Stimulated activated CD8-positive, alpha-beta memory T cell treated with anti-CD3 and anti-CD28 coated beads, Interleukin-7, amount 100 ng/mL, for 24 hours (primary cell): ENCODE results near the gene GTF3C5.
"Not testable (repeated sequence)": the region's sequence is repeated elsewhere in the genome, so short reads cannot be mapped to it uniquely, and the experiment has no call there.

Experiments used
- DNase-seq: peaks from one replicate; pipeline ENCODE4 v3.0.0-alpha.2; 2020; ENCODE audit warnings: low read depth

Gene GTF3C5

DNA sequence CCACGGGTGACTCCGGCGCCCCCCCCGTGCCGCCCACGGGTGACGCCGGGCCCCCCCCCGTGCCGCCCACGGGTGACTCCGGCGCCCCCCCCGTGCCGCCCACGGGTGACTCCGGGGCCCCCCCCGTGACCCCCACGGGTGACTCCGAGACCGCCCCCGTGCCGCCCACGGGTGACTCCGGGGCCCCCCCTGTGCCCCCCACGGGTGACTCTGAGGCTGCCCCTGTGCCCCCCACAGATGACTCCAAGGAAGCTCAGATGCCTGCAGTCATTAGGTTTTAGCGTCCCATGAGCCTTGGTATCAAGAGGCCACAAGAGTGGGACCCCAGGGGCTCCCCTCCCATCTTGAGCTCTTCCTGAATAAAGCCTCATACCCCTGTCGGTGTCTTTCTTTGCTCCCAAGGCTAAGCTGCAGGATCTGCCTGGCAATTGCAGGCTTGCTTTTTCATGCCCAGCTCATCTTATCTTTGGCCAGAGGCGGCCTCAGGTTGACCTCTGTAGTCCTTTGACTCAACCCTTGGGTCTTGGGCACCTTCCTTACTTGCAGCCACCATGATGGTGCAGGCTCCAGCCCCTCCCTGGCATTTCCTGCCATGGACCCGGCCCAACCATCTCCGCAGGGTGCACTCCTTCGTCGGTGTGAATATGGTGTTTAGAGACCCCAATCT lies 40.8 kb downstream of the GTF3C5 start:
- no peak for DNase-seq

DNA sequence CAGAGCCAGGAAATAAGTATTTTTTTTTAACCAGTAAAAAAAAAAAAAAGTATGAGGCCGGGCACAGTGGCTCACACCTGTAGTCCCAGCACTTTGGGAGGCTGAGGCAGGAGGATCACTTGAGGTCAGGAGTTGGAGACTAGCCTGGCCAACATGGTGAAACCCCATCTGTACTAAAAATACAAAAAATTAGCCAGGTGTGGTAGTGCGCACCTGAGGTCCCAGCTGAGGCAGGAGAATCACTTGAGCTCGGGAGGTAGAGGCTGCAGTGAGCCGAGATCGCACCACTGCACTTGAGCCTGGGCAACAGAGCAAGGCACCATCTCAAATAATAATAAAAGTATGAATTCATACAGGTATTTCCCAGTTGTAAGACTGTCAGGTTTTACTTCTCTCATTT lies 41.4 kb downstream of the GTF3C5 start:
- DNase-seq = not testable (repeated sequence)

DNA sequence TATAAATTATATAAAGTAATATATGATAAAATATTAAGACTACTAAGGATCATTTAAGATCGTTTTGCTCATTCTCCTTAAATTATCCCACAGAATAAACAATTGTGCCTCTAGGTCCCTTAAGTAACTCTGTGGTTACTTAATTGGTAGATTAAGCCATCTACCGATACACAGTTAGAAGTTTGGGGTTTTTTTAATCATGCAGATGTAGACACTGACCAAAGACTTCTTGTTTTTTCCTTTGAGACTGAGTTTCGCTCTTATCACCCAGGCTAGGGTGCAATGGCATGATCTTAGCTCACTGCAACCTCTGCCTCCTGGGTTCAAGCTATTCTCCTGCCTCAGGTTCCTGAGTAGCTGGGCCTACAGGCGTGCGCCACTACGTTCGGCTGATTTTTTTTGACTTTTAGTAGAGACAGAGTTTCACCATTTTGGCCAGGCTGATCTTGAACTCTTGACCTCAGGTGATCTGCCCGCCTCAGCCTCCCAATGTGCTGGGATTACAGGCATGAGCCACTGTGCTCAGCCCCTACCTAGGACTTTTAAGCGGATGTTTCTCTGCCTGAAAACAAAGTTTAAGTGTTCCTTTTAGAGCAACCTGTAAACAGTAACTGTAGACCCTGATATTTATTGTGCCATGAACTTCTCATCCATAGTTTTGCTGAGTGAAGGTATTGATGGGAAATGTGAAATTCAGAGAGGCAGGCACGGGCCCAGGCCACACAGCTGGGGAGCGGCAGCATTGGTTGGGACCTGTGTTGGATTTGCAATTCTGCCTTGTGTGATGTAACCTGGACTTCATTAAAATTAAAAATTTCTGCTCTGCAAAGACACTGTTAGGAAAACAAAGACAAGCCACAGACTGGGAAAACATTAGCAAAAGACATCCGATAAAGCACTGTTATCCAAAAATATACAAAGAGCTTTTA lies 42.6 kb downstream of the GTF3C5 start:
- no peak for DNase-seq

DNA sequence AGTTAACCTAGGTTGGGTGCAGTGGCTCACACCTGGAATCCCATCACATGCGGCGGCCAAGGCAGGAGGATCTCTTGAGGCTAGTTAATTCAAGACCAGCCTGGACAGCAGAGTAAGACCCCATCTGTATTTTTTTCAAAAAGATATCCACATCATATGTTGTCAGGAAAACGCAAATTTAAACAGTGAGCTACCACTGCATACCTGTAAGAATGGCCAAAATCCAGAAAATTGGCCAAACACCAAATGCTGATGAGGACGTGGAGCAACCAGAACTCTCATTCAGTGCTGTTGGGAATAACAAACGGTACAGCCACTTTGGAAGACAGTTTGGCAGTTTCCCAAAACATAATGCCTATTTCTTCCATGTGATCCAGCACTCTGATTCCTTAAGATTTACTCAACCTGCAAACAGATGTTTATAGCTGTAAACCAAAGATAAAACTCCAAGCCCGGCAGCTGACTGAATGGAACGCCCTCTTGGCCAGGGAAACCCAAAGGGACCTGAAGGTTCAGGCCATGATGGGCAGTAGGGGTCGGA lies 43.4 kb downstream of the GTF3C5 start:
- DNase-seq = no peak

DNA sequence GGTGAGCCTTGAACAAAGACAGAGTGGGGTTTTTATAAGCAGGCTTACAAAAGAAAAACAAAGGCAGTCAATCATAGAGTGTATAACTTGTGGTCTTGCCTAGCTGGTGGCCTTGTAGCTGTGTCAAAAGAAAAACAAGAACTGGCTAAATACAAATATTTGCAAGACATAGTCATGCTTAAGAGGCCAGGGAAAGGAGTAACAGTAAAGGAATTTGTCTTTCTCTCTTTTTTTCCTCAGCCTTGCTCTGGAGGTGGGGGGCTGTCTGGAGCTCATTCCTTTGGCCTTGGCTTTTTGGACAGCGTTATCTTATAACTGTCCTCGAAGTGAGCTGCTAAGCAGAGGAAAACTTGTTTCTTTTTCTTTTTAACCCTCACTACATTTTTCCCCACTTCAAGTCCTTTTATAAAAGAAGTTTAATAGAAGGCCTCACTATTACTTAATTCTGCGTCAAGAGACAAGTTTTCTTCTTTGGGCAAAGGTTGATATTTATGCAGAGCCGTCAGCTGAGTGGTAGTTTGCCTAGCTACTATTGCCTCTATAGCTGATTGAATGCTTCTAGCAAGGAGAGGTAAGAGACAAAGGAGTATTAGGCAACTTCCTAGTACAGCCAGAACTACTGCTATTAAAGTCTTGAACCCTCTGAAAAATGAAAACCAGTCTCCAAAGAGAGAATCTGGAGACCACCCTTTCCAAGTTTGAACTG lies 45.3 kb downstream of the GTF3C5 start:
- no peak for DNase-seq

DNA sequence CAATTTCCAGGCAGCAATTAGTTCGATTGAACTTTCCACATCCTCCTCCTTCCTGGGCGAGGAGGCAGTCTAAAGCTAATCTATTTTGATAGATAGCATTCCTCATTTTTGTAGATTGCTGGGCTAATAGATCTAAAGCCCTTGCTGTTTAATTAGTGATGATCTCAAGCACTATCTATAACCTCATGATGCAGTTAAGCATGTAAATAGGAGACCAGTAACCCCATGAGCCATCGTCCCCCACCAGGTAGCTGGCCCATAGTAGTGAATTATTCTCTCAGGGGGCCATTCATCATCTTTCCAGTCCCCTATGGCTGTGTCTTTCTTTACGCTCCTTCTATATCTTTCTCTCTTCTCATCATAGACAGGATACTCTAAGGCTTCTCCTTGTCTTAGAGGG lies 45.9 kb downstream of the GTF3C5 start:
- no peak for DNase-seq

DNA sequence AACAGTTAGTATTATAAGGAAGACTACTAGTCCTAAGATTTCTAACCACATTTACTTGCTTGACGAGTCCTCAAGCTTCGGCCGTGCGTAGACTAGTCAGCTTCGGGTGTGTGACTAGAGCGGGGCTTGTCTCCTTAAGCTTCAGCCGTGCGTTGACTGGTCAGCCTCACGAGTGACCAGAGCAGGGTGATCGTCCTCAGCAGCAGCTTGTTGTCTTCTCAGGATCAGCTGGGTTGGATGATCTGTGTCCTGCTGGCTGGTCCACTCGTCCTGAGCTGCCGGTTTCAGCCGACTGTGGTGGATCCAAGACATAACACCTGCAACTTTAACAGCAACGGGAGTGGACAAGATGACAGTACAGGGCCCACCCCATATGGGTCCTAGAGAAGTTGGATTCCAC lies 47.7 kb downstream of the GTF3C5 start:
- DNase-seq = no peak

DNA sequence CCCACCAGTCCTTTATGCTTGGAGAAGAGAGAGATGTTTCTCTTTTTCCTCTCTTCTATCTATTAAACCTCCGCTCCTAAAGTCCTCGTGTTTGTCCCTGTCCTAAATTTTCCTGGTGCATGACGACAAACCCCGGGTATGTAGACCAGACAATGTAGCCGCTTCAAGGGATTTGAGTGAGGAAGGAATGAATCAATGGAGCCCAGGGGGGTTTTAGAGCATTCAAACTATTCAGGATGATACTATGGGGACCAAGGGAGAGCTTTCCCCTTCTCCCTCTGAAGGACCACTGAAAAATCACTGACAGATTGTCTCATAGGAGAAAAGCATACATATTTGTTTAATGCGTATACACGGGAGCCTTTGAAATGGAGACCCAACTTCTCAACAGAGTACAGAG lies 49.4 kb downstream of the GTF3C5 start:
- no peak for DNase-seq

DNA sequence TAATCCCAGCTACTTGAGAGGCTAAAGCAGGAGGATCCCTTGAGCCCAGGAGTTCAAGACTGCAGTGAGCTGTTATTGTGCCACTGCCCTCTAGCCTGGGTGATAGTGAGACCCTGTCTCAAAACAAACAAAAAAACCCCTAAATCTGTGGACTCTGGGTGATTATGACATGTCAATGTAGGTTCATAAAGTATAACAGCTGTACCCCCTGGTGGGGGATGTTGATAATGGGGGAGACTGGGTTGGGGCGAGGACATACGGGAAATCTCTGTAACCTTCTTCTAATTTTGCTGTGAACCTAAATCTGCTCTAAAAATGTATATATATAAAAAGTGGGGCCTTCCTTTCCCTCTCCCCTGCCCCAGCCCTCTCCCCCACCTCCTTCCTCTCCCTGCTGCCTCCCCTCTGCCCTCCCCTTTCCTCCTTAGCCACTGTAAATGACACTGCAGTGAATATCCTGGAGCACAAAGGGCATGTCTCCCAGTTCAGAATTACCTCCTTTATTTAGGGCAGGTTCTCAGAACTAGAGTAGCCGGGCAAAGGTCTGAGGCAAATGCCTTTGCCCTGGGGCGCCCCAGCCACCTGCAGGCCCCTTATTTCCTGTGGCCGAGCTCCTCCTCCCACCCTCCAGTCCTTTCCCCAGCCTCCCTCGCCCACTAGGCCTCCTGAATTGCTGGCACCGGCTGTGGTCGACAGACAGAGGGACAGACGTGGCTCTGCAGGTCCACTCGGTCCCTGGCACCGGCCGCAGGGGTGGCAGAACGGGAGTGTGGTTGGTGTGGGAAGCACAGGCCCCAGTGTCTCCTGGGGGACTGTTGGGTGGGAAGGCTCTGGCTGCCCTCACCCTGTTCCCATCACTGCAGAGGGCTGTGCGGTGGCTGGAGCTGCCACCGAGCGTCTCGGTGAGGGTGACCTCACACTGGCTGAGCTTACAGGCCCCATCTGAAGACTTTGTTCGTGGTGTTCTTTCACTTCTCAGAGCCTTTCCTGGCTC lies 50.3 kb downstream of the GTF3C5 start:
- DNase-seq = not testable (repeated sequence)

DNA sequence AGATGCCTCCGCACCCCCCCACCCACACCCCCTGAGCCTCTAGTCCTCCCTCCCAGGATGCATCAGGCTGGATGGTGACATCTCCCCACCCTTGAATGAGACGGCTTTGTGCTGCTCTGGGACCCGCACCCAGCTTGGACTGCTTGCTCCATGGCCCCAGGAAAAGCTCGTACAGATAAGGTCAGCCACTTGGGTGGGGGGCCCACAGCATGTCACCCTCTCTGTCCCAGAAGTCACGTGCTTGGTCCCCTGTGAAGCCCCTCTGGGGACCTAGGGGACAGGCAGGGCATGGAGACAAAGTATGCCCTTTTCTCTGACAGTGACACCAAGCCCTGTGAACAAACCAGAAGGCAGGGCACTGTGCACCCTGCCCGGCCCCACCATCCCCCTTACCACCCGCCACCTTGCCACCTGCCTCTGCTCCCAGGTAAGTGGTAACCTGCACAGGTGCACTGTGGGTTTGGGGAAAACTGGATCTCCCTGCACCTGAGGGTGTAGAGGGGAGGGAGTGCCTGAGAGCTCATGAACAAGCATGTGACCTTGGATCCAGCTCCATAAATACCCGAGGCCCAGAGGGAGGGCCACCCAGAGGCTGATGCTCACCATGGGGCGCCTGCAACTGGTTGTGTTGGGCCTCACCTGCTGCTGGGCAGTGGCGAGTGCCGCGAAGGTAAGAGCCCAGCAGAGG lies 51.3 kb downstream of the GTF3C5 start:
- not testable (repeated sequence) for DNase-seq

DNA sequence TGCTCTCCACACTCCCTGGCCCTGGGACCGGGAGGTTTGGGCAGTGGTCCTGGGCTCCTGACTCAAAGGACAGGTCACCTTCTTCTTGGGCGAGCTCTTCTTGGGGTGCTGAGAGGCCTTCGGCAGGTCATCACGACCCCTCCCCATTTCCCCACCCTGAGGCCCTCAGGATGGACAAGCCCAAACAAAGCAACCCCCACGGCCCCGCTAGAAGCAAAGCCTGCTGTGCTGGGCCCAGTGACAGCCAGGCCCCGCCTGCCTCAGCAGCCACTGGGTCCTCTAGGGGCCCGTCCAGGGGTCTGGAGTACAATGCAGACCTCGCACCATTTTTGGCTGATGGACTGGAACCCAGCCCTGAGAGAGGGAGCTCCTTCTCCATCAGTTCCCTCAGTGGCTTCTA lies 52.9 kb downstream of the GTF3C5 start:
- DNase-seq = not testable (repeated sequence)

DNA sequence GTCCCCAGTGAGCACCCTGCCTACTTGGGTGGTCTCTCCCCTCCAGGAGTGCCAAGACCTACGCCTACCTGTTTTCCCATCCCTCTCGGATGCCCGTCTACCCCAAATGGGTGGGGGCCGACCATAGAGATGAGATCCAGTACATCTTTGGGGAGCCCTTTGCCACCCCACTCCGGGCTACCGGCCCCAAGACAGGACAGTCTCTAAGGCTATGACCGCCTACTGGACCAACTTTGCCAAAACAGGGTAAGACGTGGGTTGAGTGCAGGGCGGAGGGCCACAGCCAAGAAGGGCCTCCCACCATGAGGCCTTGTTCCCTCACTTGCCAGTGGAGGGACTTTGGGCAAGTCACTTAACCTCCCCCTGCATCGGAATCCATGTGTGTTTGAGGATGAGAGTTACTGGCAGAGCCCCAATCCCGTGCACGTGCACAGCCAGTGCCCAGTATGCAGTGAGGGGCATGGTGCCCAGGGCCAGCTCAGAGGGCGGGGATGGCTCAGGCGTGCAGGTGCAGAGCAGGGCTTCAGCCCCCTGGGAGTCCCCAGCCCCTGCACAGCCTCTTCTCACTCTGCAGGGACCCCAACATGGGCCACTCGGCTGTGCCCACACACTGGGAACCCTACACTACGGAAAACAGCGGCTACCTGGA lies 55.5 kb downstream of the GTF3C5 start:
- DNase-seq = not testable (repeated sequence)

DNA sequence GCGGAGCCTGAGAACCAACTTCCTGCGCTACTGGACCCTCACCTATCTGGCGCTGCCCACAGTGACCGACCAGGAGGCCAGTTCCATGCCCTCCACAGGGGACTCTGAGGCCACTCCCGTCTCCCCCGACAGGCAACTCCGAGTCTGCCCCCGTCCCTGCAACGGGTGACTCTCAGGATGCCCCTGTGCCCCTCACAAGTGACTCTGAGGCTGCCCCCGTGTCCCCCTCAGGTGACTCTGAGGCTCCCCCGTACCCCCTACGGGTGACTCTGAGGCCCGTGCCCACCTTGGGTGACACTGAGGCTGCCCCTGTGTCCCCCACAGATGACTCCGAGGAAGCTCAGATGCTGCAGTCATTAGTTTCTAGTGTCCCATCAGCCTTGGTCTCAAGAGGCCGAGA lies 56.1 kb downstream of the GTF3C5 start:
- DNase-seq = no peak

DNA sequence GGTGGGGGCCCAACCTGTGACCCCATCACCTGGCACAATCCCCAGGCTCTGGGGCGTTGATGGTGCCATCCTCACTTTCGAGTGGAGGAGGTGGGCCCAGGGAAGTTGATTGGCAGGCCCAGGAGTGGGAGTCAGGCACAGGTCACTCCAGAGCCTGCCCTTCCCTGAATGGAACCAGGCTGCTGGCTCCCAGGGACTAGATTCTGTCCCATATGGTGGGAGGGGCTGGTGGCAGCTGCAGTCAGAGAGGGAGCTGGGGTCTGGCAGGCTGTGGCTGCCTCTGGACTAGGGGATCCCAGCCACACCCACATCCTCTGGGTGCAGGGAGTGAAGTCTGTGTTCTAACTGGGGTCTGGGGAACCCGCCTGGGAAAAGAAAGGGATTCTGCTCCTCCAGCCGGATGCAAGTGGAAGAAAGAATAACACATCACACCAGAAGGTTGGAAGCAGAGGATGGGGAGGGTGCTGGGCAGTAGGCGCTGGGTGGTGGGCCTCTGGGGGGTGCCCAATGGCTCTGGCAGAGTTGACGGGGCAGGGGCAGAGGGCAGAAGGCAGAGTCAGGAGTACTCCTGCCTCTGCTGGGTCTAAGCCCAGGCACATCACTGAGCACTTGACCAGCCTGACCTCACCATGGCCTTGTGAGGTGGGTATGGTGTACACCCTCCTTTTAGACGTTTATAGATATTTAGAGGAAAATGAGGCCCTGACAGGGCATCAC lies 56.8 kb downstream of the GTF3C5 start:
- DNase-seq = no peak

DNA sequence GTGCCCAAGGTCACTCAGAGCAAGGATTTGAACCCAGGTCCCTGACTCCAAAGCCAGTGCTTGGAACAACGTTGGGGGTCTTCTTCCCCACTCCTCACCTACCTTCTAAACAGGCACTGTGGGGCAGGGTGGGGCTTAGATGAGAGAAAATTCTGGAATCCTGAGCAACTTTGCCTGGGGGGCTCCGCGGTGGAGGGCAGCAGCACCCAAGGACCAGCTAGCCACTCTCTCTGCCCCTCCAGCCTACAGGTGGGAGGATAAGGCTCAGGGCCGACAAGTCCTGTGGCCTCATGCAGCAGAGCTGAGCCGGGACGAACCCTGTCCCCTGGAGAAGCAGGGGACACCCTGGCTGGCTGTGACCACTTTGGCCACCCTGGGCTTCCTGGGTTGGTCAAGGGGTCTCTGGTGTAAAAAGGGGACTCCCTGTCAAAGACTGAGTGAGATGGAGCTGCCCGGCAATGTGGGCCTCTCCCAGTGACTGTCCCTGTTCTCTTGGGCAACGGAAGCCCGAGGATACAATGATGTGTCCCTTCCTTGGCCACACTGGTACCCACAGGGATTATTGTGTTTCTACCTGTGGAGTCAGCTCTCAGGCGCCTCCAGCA lies 57.5 kb downstream of the GTF3C5 start:
- no peak for DNase-seq

DNA sequence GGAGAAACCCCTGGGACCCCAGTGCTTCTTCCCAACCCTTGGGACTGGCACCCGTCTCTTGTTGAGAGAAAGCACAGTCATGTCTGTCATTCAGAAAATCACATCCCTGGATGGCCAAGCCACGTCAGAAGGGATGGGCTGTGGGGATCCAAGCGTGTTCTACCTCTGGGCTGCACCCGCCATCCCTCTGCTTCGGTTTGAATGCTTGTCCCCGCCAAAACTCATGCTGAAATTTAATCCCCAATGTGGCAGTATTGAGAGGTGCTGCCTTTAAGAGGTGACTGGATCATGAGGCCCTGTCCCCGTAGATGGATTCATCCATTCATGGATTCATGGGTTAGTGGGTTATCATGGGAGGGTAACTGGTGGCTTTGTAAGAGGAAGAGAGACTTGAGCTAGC lies 58.0 kb downstream of the GTF3C5 start:
- DNase-seq = no peak

DNA sequence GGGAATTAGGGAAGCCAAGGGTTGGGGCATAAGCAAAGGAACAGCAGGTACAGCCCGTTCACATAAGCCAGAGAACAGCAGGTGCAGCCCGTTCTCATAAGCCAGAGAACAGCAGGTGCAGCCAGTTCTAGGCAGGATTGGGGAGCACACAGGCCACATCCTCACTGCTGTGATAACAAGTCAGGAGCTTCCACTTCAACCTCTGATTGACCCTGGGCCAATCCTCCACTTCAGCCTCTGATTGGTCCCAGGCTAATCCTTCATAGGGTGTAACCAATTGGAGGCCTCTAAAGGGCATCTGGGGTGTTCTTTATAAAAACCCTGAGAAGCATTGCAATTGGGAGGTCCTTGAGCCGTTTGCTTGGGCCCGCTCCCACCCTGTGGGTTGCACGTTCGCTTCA lies 58.5 kb downstream of the GTF3C5 start:
- DNase-seq = no peak

DNA sequence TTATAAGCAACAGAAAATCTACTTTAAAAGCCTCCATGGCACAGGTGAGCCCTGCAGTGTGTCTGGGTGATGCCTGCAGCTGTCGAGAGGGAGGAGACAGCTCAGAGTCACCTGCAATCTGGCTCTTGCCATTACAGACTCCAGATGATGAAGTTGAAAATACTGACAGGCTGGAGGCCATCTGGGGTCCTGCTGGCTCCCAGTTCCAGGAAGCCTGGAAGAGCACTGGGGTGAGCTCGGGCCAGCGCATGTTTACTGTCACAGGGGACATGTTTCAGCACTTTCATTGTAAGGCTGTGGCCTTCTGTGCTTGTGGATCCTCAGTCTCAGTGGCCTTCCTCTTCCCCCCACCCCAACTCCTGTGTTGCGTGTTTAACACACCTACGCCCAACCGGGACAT lies 59.4 kb downstream of the GTF3C5 start:
- DNase-seq = no peak

DNA sequence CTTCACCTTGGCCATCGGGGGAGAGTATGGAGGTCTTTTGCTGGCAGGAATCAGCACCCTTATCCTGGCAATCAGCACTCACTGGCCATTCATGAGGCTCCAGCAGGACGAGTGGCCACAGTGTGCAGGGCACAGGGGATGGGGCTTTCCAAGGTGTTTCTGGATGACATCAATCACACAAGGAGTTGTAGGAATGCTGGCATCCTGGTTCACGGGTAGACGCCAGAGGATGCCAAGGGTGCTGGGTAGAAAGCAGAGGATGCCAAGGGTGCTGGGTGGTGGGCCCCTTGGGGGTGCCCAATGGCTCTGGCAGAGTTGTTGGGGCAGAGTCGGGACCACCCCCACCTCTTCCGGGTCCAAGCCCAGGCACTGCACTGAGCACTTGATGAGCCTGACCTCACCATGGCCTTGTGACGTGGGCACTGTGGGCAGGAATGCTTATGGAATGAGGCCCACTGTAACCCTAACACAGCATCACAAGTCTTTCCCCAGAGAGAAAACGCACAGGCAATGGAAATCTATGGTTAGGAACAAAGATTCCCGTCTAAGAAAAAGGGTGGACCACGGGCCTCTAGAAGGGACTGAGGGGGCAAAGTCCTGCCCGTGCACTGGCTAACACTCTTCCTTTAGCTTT lies 60.1 kb downstream of the GTF3C5 start:
- DNase-seq = no peak
